K562 (cell line): Measurements from ENCODE around the gene EVA1A. TPM values are rescaled to one million over a fixed set of nuclear protein-coding genes. Genes with fewer than 3 reads are reported as not detected.

Experiments used
- ATAC-seq: fragments of 200-7000 bp; cut with Tn5 transposase; 3 replicates; pipeline ENCODE4 v1.9.1; 2020; ENCODE audit warnings: moderate library complexity
- BruUV-seq: library from RNA; stranded (reverse); fragments of 400-500 nt; replicated peaks from 2 replicates; lab custom pipeline; 2021; lab: Mats Ljungman, UMichigan
- CTCF ChIA-PET: fragments of 300-600 bp; formaldehyde crosslinking; extraction: SDS; loops from one replicate; lab custom pipeline; 2021; ENCODE audit warnings: low intra/inter-chr PET ratio; lab: Yijun Ruan, JAX
- POLR2A ChIA-PET: fragments of 300-600, 350-650 bp; sonication (Branson Sonifier 250); formaldehyde crosslinking; extraction: SDS; loops from one replicate; lab custom pipeline; 2021; ENCODE audit warnings: antibody characterized with exemption, inconsistent platforms; lab: Yijun Ruan, JAX
- DNase-seq, 4 experiments: peaks; one replicate each; pipeline versions ENCODE4 v3.0.0 to v3.0.0-alpha.2; 2011 to 2018; ENCODE audit warnings: low spot score in 3 of 4, mixed read lengths in 3 of 4; ENCODE audit errors: extremely low read depth in 1 of 4
- FAIRE-seq: peaks from 2 replicates; lab custom pipeline; 2011; peaks lifted over from hg19 to GRCh38; lab: Jason Lieb, UNC
- H2AFZ ChIP-seq: 2 replicates; pipeline ENCODE4 v1.6.0; 2011; ENCODE audit warnings: low read depth, low read length, control low read depth, inconsistent platforms
- H3K27ac ChIP-seq: fragments of 200-600 bp; 3 replicates; pipeline ENCODE4 v1.8.0; 2011; ENCODE audit warnings: low read depth, mild to moderate bottlenecking, control low read depth, inconsistent platforms, low read length, moderate library complexity, mixed read lengths; ENCODE audit errors: extremely low read depth
- H3K27me3 ChIP-seq, 2 experiments: fragments of 300-600 bp in 1 of 2; 2 replicates in 1 of 2; 3 replicates in 1 of 2; pipeline versions ENCODE4 v1.6.0 to v1.8.0; 2011; ENCODE audit warnings: inconsistent platforms in 2 of 2, low read length in 2 of 2, mild to moderate bottlenecking in 1 of 2, mixed read lengths in 1 of 2, moderate library complexity in 1 of 2; ENCODE audit not compliant: control insufficient read depth in 2 of 2, insufficient read depth in 2 of 2
- H3K36me3 ChIP-seq: fragments of 300-600 bp; 3 replicates; pipeline ENCODE4 v1.8.0; 2011; ENCODE audit warnings: mild to moderate bottlenecking, low read length, inconsistent platforms; ENCODE audit not compliant: control insufficient read depth, insufficient read depth
- H3K4me1 ChIP-seq, 2 experiments: fragments of 200-600 bp in 1 of 2; replicated peaks in 1 of 2; 2 replicates in 1 of 2; 3 replicates in 1 of 2; pipeline versions ENCODE4 v1.5.1 to v1.8.0; 2011; ENCODE audit warnings: inconsistent platforms in 2 of 2, low read length in 2 of 2, mild to moderate bottlenecking in 1 of 2, mixed read lengths in 1 of 2, moderate library complexity in 1 of 2; ENCODE audit not compliant: control insufficient read depth in 2 of 2, insufficient read depth in 2 of 2
- H3K4me2 ChIP-seq: 2 replicates; pipeline ENCODE4 v1.6.1; 2011; ENCODE audit warnings: low read length, control low read depth, inconsistent platforms, mixed read lengths; ENCODE audit not compliant: insufficient read depth
- H3K4me3 ChIP-seq: fragments of 200-600 bp; sonication (generic), shearing (Covaris generic); 2 replicates; pipeline ENCODE4 v1.5.1; 2016; ENCODE audit warnings: control low read depth, inconsistent platforms
- H3K79me2 ChIP-seq: fragments of 200-600 bp; 3 replicates; pipeline ENCODE4 v1.8.0; 2011; ENCODE audit warnings: low read length, inconsistent platforms; ENCODE audit not compliant: control insufficient read depth, insufficient read depth
- H3K9ac ChIP-seq, 2 experiments: 2 replicates each; pipeline versions ENCODE4 v1.6.0 to v1.6.1; 2011; ENCODE audit warnings: low read depth in 2 of 2, low read length in 2 of 2, control low read depth in 1 of 2, inconsistent platforms in 1 of 2, mild to moderate bottlenecking in 1 of 2, mixed read lengths in 1 of 2; ENCODE audit not compliant: insufficient read depth in 1 of 2
- H3K9me1 ChIP-seq: one replicate; pipeline ENCODE4 v1.6.0; 2011; ENCODE audit warnings: inconsistent platforms, mild to moderate bottlenecking, low read length, moderate library complexity; ENCODE audit not compliant: control insufficient read depth, insufficient read depth
- H3K9me3 ChIP-seq: replicated peaks from 2 replicates; pipeline ENCODE4 v1.5.1; 2011; ENCODE audit warnings: low read depth, low read length, inconsistent platforms; ENCODE audit not compliant: control insufficient read depth, insufficient read depth
- H4K20me1 ChIP-seq: replicated peaks from 2 replicates; pipeline ENCODE4 v1.6.1; 2011; ENCODE audit warnings: low read length, inconsistent platforms, mixed read lengths; ENCODE audit not compliant: control insufficient read depth, insufficient read depth
- BRF1 ChIP-seq: IDR thresholded peaks from 3 replicates; pipeline ENCODE4 v1.6.1; 2011; ENCODE audit warnings: borderline replicate concordance, mild to moderate bottlenecking; ENCODE audit not compliant: insufficient read length; ENCODE audit errors: extremely low read depth
- CHD1 ChIP-seq: fragments of 200-600 bp; sonication (generic); IDR thresholded peaks from one replicate; pipeline ENCODE4 v1.6.1; 2012; ENCODE audit warnings: mild to moderate bottlenecking, moderate library complexity, low read length, inconsistent platforms
- FOSL1 ChIP-seq: fragments of 200-800 bp; sonication (Bioruptor generic); conservative IDR thresholded peaks from 2 replicates; pipeline ENCODE4 v1.6.1; 2016; ENCODE audit warnings: missing genetic modification characterization, missing compliant biosample characterization
- HMG20A ChIP-seq: fragments of 450-650 bp; formaldehyde crosslinking; conservative IDR thresholded peaks from 2 replicates; pipeline ENCODE4 v1.4.0; 2020; ENCODE audit warnings: mild to moderate bottlenecking, mixed read lengths
- IFI16 ChIP-seq: fragments of 250-450 bp; sonication (Bioruptor Pico); IDR thresholded peaks from 2 replicates; pipeline ENCODE4 v2.1.2; 2022; ENCODE audit warnings: mild to moderate bottlenecking, inconsistent platforms
- KHSRP ChIP-seq: fragments of 450-650 bp; IDR thresholded peaks from 2 replicates; pipeline ENCODE4 v1.6.1; 2017
- MAFK ChIP-seq: IDR thresholded peaks from 2 replicates; pipeline ENCODE4 v1.6.1; 2011; ENCODE audit warnings: low read length, improper control_type of control experiment
- RNF2 ChIP-seq: sonication (generic); IDR thresholded peaks from 2 replicates; pipeline ENCODE4 v1.6.1; 2016
- SMAD4 ChIP-seq: fragments of 250-450 bp; sonication (Bioruptor Pico); conservative IDR thresholded peaks from 2 replicates; pipeline ENCODE4 v1.8.0; 2021; ENCODE audit warnings: inconsistent platforms, mild to moderate bottlenecking, moderate library complexity
- SNIP1 ChIP-seq: fragments of 450-650 bp; IDR thresholded peaks from 2 replicates; pipeline ENCODE4 v1.7.1; 2017; ENCODE audit warnings: low read depth, mild to moderate bottlenecking
- TRIM28 ChIP-seq: fragments of 450-650 bp; IDR thresholded peaks from 2 replicates; pipeline ENCODE4 v1.6.1; 2017
- ZNF124 ChIP-seq: sonication (generic); formaldehyde crosslinking; IDR thresholded peaks from 2 replicates; pipeline ENCODE4 v1.8.1; 2022; ENCODE audit warnings: missing genetic modification reagents
- ZNF764 ChIP-seq: fragments of 250-450 bp; sonication (Bioruptor Pico); IDR thresholded peaks from 2 replicates; pipeline ENCODE4 v1.4.0; 2020; ENCODE audit warnings: low read depth, mild to moderate bottlenecking, moderate library complexity
- ZNF780A ChIP-seq: fragments of 250-450 bp; sonication (Bioruptor Pico); IDR thresholded peaks from 2 replicates; pipeline ENCODE4 v1.5.0; 2021; ENCODE audit warnings: mild to moderate bottlenecking
- WGBS: fragments of 100-300 bp; shearing (Covaris generic); methylation state at CpG from one replicate; pipeline ENCODE4 v1.1.6; 2016; ENCODE audit warnings: low coverage, mixed read lengths; ENCODE audit not compliant: insufficient coverage; ENCODE audit errors: missing lambda C conversion rate; 5-methylcytosine and 5-hydroxymethylcytosine counted together
- in situ Hi-C: fragments of 300-500 bp; cut with MboI; formaldehyde crosslinking; loops from 4 replicates; pipeline ENCODE4 v1.15.0; 2018; ENCODE audit warnings: inconsistent platforms, mixed read lengths
- intact Hi-C: fragments of 100-400 bp; cut with micrococcal nuclease; formaldehyde crosslinking; loops from 2 replicates; pipeline ENCODE4 v1.14.2; 2022
- polyA plus RNA-seq, 8 experiments: library from polyadenylated mRNA; depleted of rRNA in 4 of 8; stranded (reverse) in 5 of 8; unstranded in 3 of 8; fragments of >200 nt; fragmentation: Nextera tagmentation in 2 of 8; fragmentation: Illumina TruSeq in 1 of 8; extraction: Ambion mirVana in 2 of 8; extraction: Trizol in 1 of 8; gene quantifications; 2 replicates each; pipeline versions ENCODE4 v1.2.1 to v1.2.3, GENCODE V29; 2011 to 2014; ENCODE audit warnings: inconsistent platforms in 1 of 8, missing spikeins in 1 of 8
- total RNA-seq, 7 experiments: library from RNA; depleted of rRNA in 6 of 7; stranded (reverse); fragments of >200 nt in 6 of 7; fragmentation: Illumina TruSeq in 2 of 7; extraction: Trizol in 2 of 7; gene quantifications; 2 replicates each; pipeline versions ENCODE4 v1.2.1 to v1.2.3, GENCODE V29; 2011 to 2021; ENCODE audit warnings: low replicate concordance in 1 of 7
- TF ChIP-seq, protein P1 (sequence below): IDR thresholded peaks from 2 replicates; pipeline ENCODE4 v1.6.1; 2012; ENCODE audit warnings: low read depth, low read length, improper control_type of control experiment, borderline replicate concordance
- TF ChIP-seq, protein P2 (sequence below), 2 experiments: fragments of 450-650 bp; formaldehyde crosslinking in 1 of 2; IDR thresholded peaks; 2 replicates each; pipeline versions ENCODE4 v1.4.0 to v1.6.1; 2014 to 2020; ENCODE audit warnings: mild to moderate bottlenecking in 2 of 2, borderline replicate concordance in 1 of 2, low read depth in 1 of 2

The EVA1A gene
- total and polyA plus RNA-seq, 9 of the 15 experiments (the other 6 are each of a cell fraction or from before 2014, with no cell fraction given): not detected

DNA sequence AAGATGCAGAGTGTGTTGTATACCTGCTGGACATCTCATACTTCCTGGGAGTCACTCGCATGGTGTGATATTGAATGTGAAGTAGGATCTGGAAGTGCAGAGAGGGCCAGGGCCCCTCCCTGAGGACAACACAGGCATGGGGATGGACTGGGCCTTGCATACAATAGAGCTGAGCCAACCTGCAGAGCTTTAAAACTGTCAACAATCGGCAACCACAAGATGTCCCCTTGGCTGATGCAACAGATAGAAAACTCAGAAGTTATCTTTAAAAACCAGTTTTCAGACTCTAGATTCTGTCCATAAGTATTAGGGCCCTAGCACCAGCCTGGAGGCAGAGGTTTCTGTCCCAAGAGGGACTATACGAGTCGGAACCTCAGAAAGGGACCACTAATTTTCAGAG is 19.7 kb downstream of the EVA1A start:
- Histone ChIP-seq H2AFZ (no peak overlapping the region), H3K9me3 (no peaks in the 10 kb centered on the region), H3K27ac (no peak overlapping the region), H3K4me2 (no peak overlapping the region), H3K9ac (no peak overlapping the region), H3K4me1 (no peaks in the 10 kb centered on the region), H3K4me3 (no peak overlapping the region), H3K79me2 (no peaks in the 10 kb centered on the region), H3K36me3 (no peaks in the 10 kb centered on the region), H3K27me3 (no peaks in the 10 kb centered on the region; a peak in 1 of 5 replicates), H4K20me1 (no peaks in the 10 kb centered on the region), H3K9me1 (no peaks in the 10 kb centered on the region)
- DNase-seq: no peak
- 0% methylated on average over 4 of the region's 4 CpGs for WGBS
- no peak for FAIRE-seq
- ChIA-PET POLR2A (interaction anchor here (1.3 kb wide), 1 partner anchor 10 kb away, joined by 3 read pairs; no protein-coding TSS in a partner anchor), CTCF (no interaction called here)
- no peak for ATAC-seq
- intact Hi-C loops (no loop called here), in situ Hi-C loops (no loop called here)
- BruUV-seq: no TSS peak
- TF ChIP-seq KHSRP: no peak
- no peak for TF ChIP-seq ZNF764
- TF ChIP-seq, protein P1, sequence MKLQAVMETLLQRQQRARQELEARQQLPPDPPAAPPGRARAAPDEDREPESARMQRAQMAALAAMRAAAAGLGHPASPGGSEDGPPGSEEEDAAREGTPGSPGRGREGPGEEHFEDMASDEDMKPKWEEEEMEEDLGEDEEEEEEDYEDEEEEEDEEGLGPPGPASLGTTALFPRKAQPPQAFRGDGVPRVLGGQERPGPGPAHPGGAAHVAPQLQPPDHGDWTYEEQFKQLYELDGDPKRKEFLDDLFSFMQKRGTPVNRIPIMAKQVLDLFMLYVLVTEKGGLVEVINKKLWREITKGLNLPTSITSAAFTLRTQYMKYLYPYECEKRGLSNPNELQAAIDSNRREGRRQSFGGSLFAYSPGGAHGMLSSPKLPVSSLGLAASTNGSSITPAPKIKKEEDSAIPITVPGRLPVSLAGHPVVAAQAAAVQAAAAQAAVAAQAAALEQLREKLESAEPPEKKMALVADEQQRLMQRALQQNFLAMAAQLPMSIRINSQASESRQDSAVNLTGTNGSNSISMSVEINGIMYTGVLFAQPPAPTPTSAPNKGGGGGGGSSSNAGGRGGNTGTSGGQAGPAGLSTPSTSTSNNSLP: no peak
- no peak for TF ChIP-seq BRF1
- TF ChIP-seq SNIP1: no peak
- no peak for TF ChIP-seq HMG20A (CRISPR knock-in tag)
- TF ChIP-seq CHD1: no peak
- TF ChIP-seq IFI16 (CRISPR knock-in tag): no peak
- no peak for TF ChIP-seq FOSL1 (tag)
- TF ChIP-seq MAFK: no peak
- TF ChIP-seq, protein P2, sequence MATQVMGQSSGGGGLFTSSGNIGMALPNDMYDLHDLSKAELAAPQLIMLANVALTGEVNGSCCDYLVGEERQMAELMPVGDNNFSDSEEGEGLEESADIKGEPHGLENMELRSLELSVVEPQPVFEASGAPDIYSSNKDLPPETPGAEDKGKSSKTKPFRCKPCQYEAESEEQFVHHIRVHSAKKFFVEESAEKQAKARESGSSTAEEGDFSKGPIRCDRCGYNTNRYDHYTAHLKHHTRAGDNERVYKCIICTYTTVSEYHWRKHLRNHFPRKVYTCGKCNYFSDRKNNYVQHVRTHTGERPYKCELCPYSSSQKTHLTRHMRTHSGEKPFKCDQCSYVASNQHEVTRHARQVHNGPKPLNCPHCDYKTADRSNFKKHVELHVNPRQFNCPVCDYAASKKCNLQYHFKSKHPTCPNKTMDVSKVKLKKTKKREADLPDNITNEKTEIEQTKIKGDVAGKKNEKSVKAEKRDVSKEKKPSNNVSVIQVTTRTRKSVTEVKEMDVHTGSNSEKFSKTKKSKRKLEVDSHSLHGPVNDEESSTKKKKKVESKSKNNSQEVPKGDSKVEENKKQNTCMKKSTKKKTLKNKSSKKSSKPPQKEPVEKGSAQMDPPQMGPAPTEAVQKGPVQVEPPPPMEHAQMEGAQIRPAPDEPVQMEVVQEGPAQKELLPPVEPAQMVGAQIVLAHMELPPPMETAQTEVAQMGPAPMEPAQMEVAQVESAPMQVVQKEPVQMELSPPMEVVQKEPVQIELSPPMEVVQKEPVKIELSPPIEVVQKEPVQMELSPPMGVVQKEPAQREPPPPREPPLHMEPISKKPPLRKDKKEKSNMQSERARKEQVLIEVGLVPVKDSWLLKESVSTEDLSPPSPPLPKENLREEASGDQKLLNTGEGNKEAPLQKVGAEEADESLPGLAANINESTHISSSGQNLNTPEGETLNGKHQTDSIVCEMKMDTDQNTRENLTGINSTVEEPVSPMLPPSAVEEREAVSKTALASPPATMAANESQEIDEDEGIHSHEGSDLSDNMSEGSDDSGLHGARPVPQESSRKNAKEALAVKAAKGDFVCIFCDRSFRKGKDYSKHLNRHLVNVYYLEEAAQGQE (IDR thresholded peaks at IDR 0.05; ENCODE audit: borderline replicate concordance): no peak
- TF ChIP-seq, protein P2 (CRISPR knock-in tag; IDR thresholded peaks at IDR 0.05; ENCODE audit: low read depth): no peak
- TF ChIP-seq SMAD4 (CRISPR knock-in tag): no peak
- no peak for TF ChIP-seq TRIM28
- TF ChIP-seq ZNF780A (CRISPR knock-in tag): no peak
- TF ChIP-seq ZNF124 (CRISPR knock-in tag): no peak
- TF ChIP-seq RNF2: no peak
